ENCODE results near the gene IFT57. TPM values are rescaled to one million over a fixed set of nuclear protein-coding genes. Genes with fewer than 3 reads are reported as not detected.

IFT57 gene
- total and polyA plus RNA-seq, 10 of the 15 experiments (the other 5 are each of a cell fraction or from before 2014, with no cell fraction given): 1.8 to 25.0 (median 7.5) TPM

DNA sequence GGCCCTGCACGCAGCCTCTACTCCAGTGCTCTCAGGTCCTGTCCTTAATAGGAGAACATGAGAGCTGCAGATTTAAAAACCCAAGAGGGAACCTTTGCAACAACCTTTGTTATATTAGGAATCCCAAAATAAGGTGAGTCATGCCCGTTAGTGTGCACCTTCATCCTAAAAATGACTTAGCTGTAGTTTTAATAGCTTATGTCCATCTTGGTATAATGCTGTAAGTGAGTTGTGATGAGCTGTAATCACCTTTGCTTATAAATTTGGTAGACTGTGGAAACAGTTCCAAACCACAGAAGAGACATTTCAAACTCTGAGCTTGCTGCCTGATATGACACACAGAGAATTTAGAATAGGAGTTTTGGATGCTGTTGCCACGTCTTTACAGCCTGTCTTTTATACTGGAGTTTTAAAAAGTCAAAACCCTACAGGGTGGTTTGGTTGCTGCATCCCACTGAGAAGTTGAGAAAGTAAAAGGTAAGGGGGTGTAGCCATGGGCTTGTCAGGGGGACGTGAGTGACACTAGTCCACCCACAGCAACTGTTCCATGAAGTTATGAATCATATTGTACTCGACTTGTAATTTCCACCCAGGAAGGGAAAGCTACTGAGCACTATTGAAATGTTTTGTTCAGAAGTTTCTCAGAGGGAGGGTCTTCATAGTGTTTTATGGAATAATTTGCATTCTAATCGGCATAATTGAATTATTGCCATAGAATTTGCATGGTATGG lies 104.0 kb downstream of the IFT57 start:
- Histone ChIP-seq H3K27me3 (replicated peaks in 1 of 2; ENCODE audit: control insufficient read depth in 2 of 2, insufficient read depth in 2 of 2, low read length in 1 of 2) (no peaks in the 10 kb centered on the region), H4K20me1 (ENCODE audit: control insufficient read depth, insufficient read depth) (no peaks in the 10 kb centered on the region), H3K4me1 (ENCODE audit: control insufficient read depth, insufficient read depth, low read length) (peaks cover 7% of the 10 kb centered on the region), H3K4me2 (ENCODE audit: control insufficient read depth, insufficient read depth) (no peak overlapping the region), H3K27ac (ENCODE audit: control insufficient read depth, insufficient read depth) (no peak overlapping the region), H3K9me3 (replicated peaks; ENCODE audit: control insufficient read depth, insufficient read depth, low read length) (no peaks in the 10 kb centered on the region), H3K9ac (ENCODE audit: control insufficient read depth, insufficient read depth, low read length) (no peak overlapping the region), H2AFZ (ENCODE audit: control insufficient read depth, low read depth, low read length) (no peak overlapping the region), H3K79me2 (ENCODE audit: control insufficient read depth, insufficient read depth, low read length) (no peaks in the 10 kb centered on the region), H3K36me3 (ENCODE audit: control insufficient read depth in 2 of 2, insufficient read depth in 2 of 2, low read length in 1 of 2) (no peaks in the 10 kb centered on the region), H3K4me3 (no peak overlapping the region)
- 57% methylated on average over 6 of the region's 6 CpGs for WGBS (ENCODE audit: insufficient coverage, insufficient replicate concordance, low lambda C conversion rate, missing lambda C conversion rate)
- CTCF ChIA-PET: interaction anchor here (0.8 to 1.1 kb wide), 2 partner anchors 10 to 13 kb away, joined by 3 read pairs; no protein-coding TSS in a partner anchor
- SMC1A ChIA-PET (ENCODE audit: uncharacterized antibody, unreplicated experiment): interaction anchor here (1.3 kb wide), 1 partner anchor 29 kb away, joined by 3 read pairs; no protein-coding TSS in a partner anchor
- FAIRE-seq (no peak), ATAC-seq (no peak), DNase-seq (ENCODE audit: low read depth, low spot score) (no peak)
- in situ Hi-C loops (cut with MboI) (no loop called here), intact Hi-C loops (cut with micrococcal nuclease; ENCODE audit: unreplicated experiment) (no loop called here)
- RAD21 ChIA-PET (ENCODE audit: unreplicated experiment): interaction anchor here (0.6 kb wide), 1 partner anchor 101 kb away, joined by 4 read pairs; no protein-coding TSS in a partner anchor
- POLR2A ChIA-PET: interaction anchor here (1.0 kb wide), 1 partner anchor 13 kb away, joined by 3 read pairs; no protein-coding TSS in a partner anchor
- no TSS peak for BruUV-seq (replicated peaks)
- TF ChIP-seq BRCA1 (IDR thresholded peaks at IDR 0.05; ENCODE audit: low read depth, low read length): no peak
- TF ChIP-seq TARDBP (IDR thresholded peaks at IDR 0.05; ENCODE audit: borderline replicate concordance): no peak
- TF ChIP-seq, protein P1, sequence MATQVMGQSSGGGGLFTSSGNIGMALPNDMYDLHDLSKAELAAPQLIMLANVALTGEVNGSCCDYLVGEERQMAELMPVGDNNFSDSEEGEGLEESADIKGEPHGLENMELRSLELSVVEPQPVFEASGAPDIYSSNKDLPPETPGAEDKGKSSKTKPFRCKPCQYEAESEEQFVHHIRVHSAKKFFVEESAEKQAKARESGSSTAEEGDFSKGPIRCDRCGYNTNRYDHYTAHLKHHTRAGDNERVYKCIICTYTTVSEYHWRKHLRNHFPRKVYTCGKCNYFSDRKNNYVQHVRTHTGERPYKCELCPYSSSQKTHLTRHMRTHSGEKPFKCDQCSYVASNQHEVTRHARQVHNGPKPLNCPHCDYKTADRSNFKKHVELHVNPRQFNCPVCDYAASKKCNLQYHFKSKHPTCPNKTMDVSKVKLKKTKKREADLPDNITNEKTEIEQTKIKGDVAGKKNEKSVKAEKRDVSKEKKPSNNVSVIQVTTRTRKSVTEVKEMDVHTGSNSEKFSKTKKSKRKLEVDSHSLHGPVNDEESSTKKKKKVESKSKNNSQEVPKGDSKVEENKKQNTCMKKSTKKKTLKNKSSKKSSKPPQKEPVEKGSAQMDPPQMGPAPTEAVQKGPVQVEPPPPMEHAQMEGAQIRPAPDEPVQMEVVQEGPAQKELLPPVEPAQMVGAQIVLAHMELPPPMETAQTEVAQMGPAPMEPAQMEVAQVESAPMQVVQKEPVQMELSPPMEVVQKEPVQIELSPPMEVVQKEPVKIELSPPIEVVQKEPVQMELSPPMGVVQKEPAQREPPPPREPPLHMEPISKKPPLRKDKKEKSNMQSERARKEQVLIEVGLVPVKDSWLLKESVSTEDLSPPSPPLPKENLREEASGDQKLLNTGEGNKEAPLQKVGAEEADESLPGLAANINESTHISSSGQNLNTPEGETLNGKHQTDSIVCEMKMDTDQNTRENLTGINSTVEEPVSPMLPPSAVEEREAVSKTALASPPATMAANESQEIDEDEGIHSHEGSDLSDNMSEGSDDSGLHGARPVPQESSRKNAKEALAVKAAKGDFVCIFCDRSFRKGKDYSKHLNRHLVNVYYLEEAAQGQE (IDR thresholded peaks at IDR 0.05; ENCODE audit: low read depth, low read length): no peak
- no peak for TF ChIP-seq ZNF24 (IDR thresholded peaks at IDR 0.05)
- no peak for TF ChIP-seq LARP7 (IDR thresholded peaks at IDR 0.05)
- TF ChIP-seq BACH1 (IDR thresholded peaks at IDR 0.05; ENCODE audit: borderline replicate concordance): no peak
- TF ChIP-seq, protein P2, sequence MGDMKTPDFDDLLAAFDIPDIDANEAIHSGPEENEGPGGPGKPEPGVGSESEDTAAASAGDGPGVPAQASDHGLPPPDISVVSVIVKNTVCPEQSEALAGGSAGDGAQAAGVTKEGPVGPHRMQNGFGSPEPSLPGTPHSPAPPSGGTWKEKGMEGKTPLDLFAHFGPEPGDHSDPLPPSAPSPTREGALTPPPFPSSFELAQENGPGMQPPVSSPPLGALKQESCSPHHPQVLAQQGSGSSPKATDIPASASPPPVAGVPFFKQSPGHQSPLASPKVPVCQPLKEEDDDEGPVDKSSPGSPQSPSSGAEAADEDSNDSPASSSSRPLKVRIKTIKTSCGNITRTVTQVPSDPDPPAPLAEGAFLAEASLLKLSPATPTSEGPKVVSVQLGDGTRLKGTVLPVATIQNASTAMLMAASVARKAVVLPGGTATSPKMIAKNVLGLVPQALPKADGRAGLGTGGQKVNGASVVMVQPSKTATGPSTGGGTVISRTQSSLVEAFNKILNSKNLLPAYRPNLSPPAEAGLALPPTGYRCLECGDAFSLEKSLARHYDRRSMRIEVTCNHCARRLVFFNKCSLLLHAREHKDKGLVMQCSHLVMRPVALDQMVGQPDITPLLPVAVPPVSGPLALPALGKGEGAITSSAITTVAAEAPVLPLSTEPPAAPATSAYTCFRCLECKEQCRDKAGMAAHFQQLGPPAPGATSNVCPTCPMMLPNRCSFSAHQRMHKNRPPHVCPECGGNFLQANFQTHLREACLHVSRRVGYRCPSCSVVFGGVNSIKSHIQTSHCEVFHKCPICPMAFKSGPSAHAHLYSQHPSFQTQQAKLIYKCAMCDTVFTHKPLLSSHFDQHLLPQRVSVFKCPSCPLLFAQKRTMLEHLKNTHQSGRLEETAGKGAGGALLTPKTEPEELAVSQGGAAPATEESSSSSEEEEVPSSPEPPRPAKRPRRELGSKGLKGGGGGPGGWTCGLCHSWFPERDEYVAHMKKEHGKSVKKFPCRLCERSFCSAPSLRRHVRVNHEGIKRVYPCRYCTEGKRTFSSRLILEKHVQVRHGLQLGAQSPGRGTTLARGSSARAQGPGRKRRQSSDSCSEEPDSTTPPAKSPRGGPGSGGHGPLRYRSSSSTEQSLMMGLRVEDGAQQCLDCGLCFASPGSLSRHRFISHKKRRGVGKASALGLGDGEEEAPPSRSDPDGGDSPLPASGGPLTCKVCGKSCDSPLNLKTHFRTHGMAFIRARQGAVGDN (IDR thresholded peaks at IDR 0.05): no peak
- no peak for TF ChIP-seq CHD4 (IDR thresholded peaks at IDR 0.05)
- no peak for TF ChIP-seq CREM (IDR thresholded peaks at IDR 0.05; ENCODE audit: low read depth)
- TF ChIP-seq, protein P3, sequence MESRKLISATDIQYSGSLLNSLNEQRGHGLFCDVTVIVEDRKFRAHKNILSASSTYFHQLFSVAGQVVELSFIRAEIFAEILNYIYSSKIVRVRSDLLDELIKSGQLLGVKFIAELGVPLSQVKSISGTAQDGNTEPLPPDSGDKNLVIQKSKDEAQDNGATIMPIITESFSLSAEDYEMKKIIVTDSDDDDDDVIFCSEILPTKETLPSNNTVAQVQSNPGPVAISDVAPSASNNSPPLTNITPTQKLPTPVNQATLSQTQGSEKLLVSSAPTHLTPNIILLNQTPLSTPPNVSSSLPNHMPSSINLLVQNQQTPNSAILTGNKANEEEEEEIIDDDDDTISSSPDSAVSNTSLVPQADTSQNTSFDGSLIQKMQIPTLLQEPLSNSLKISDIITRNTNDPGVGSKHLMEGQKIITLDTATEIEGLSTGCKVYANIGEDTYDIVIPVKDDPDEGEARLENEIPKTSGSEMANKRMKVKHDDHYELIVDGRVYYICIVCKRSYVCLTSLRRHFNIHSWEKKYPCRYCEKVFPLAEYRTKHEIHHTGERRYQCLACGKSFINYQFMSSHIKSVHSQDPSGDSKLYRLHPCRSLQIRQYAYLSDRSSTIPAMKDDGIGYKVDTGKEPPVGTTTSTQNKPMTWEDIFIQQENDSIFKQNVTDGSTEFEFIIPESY (IDR thresholded peaks at IDR 0.05): no peak
- no peak for TF ChIP-seq JUND (IDR thresholded peaks at IDR 0.05; ENCODE audit: low read depth, low read length)
- TF ChIP-seq, protein P4, sequence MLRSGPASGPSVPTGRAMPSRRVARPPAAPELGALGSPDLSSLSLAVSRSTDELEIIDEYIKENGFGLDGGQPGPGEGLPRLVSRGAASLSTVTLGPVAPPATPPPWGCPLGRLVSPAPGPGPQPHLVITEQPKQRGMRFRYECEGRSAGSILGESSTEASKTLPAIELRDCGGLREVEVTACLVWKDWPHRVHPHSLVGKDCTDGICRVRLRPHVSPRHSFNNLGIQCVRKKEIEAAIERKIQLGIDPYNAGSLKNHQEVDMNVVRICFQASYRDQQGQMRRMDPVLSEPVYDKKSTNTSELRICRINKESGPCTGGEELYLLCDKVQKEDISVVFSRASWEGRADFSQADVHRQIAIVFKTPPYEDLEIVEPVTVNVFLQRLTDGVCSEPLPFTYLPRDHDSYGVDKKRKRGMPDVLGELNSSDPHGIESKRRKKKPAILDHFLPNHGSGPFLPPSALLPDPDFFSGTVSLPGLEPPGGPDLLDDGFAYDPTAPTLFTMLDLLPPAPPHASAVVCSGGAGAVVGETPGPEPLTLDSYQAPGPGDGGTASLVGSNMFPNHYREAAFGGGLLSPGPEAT (IDR thresholded peaks at IDR 0.05; ENCODE audit: low read depth): no peak
- no peak for TF ChIP-seq SMARCA5 (IDR thresholded peaks at IDR 0.05)
